Transverse colon (tissue), 3 donors: Measurements from ENCODE around the gene CELF4.

Experiments used
- EP300 ChIP-seq: sonication (generic); formaldehyde crosslinking; IDR thresholded peaks from one replicate; pipeline ENCODE4 v1.6.1; 2017; ENCODE audit warnings: antibody characterized with exemption, low read depth
- POLR2A ChIP-seq: fragments of 450-650 bp; IDR thresholded peaks from one replicate; pipeline ENCODE4 v1.6.1; 2016; ENCODE audit warnings: antibody characterized with exemption, mild to moderate bottlenecking, moderate library complexity
- TF ChIP-seq, protein P1 (sequence below), 5 experiments: fragments of 200-600 bp in 3 of 5; fragments of 450-650 bp in 2 of 5; sonication (generic) in 3 of 5; IDR thresholded peaks; 1 replicate in 2 of 5; 2 replicates in 3 of 5; pipeline ENCODE4 v1.5.1; 2016 to 2017; ENCODE audit warnings: antibody characterized with exemption in 5 of 5, inconsistent platforms in 3 of 5, mild to moderate bottlenecking in 2 of 5, moderate library complexity in 1 of 5

DNA sequence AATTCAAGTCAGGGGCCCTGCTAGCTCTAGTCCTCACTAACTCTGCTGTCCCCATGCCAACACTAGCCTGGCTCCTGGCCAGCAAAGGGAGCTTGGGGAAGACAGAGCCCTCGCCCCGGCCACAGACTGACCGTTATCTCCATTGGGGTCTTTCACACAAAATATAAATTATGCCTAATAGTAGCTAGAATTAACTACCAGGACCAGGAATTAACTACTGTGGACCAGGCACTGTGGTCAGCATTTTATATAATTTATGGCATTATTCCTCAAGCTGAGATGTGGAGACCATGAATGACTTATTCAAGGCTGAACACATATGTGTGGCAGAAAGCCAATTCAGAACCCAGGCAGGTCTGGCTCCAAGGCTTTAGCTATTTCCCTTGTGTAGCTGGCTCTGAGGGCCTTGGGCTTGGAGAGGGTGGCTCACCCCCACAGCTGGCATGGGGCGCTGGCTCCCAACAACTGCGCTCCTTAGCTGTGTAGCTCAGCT lies 49.2 kb downstream of the CELF4 start:
- TF ChIP-seq, protein P1, sequence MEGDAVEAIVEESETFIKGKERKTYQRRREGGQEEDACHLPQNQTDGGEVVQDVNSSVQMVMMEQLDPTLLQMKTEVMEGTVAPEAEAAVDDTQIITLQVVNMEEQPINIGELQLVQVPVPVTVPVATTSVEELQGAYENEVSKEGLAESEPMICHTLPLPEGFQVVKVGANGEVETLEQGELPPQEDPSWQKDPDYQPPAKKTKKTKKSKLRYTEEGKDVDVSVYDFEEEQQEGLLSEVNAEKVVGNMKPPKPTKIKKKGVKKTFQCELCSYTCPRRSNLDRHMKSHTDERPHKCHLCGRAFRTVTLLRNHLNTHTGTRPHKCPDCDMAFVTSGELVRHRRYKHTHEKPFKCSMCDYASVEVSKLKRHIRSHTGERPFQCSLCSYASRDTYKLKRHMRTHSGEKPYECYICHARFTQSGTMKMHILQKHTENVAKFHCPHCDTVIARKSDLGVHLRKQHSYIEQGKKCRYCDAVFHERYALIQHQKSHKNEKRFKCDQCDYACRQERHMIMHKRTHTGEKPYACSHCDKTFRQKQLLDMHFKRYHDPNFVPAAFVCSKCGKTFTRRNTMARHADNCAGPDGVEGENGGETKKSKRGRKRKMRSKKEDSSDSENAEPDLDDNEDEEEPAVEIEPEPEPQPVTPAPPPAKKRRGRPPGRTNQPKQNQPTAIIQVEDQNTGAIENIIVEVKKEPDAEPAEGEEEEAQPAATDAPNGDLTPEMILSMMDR (IDR thresholded peaks at IDR 0.05) = no peak
- no peak for TF ChIP-seq POLR2A
- no peak for TF ChIP-seq EP300
